IMR-90 (cell line): ENCODE measurements around the gene NKD1. TPM values are rescaled to one million over a fixed set of nuclear protein-coding genes. Genes with fewer than 3 reads are reported as not detected.

Source experiments
- ATAC-seq: fragments of 200-7000 bp; cut with Tn5 transposase; 2 replicates; pipeline ENCODE4 v1.9.1; 2020; ENCODE audit warnings: low read depth, mild to moderate bottlenecking, moderate library complexity
- BruUV-seq: library from RNA; stranded (reverse); fragments of 400-500 nt; replicated peaks from 2 replicates; lab custom pipeline; 2021; lab: Mats Ljungman, UMichigan
- CTCF ChIA-PET: fragments of 300-600 bp; formaldehyde crosslinking; extraction: SDS; loops from one replicate; lab custom pipeline; 2021; ENCODE audit warnings: antibody characterized with exemption; lab: Yijun Ruan, JAX
- POLR2A ChIA-PET: fragments of 300-600 bp; sonication (Branson Sonifier 250); formaldehyde crosslinking; loops from one replicate; lab custom pipeline; 2022; ENCODE audit warnings: antibody characterized with exemption; ENCODE audit not compliant: unreplicated experiment; lab: Charles Lee
- DNase-seq: peaks from one replicate; pipeline ENCODE4 v3.0.0; 2013
- H2AFZ ChIP-seq: replicated peaks from 2 replicates; pipeline ENCODE3; 2013; ENCODE audit warnings: low read length, mild to moderate bottlenecking; ENCODE audit not compliant: poor library complexity
- H2AK5ac ChIP-seq: 2 replicates; pipeline ENCODE4 v1.6.1; 2013; ENCODE audit warnings: low read depth, low read length, inconsistent platforms
- H2AK9ac ChIP-seq: replicated peaks from 2 replicates; pipeline ENCODE3; 2013; ENCODE audit warnings: mild to moderate bottlenecking, low read depth, low read length, moderate library complexity; ENCODE audit not compliant: poor library complexity
- H2BK120ac ChIP-seq: 2 replicates; pipeline ENCODE4 v1.6.1; 2013; ENCODE audit warnings: low read depth, low read length, inconsistent platforms
- H2BK15ac ChIP-seq: 3 replicates; pipeline ENCODE4 v1.6.1; 2013; ENCODE audit warnings: low read depth, low read length, inconsistent platforms
- H2BK20ac ChIP-seq: 2 replicates; pipeline ENCODE4 v1.6.1; 2013; ENCODE audit warnings: low read depth, mild to moderate bottlenecking, inconsistent platforms, low read length, moderate library complexity
- H2BK5ac ChIP-seq: 2 replicates; pipeline ENCODE4 v1.6.1; 2013; ENCODE audit warnings: mild to moderate bottlenecking, low read depth, low read length, inconsistent platforms; ENCODE audit not compliant: poor library complexity, severe bottlenecking
- H3K14ac ChIP-seq: replicated peaks from 2 replicates; pipeline ENCODE4 v1.6.1; 2013; ENCODE audit warnings: low read depth, low read length, inconsistent platforms
- H3K18ac ChIP-seq: 2 replicates; pipeline ENCODE4 v1.6.1; 2013; ENCODE audit warnings: low read depth, low read length, control low read depth
- H3K23ac ChIP-seq: 2 replicates; pipeline ENCODE4 v1.6.1; 2013; ENCODE audit warnings: low read depth, low read length, inconsistent platforms
- H3K27ac ChIP-seq: 2 replicates; pipeline ENCODE4 v1.5.1; 2013; ENCODE audit warnings: mild to moderate bottlenecking, control low read depth, low read length; ENCODE audit not compliant: insufficient read depth
- H3K27me3 ChIP-seq: 2 replicates; pipeline ENCODE4 v1.6.1; 2013; ENCODE audit warnings: low read length; ENCODE audit not compliant: control insufficient read depth, insufficient read depth
- H3K36me3 ChIP-seq: 2 replicates; pipeline ENCODE4 v1.6.1; 2013; ENCODE audit warnings: low read length, mixed read lengths; ENCODE audit not compliant: control insufficient read depth, insufficient read depth
- H3K4ac ChIP-seq: 2 replicates; pipeline ENCODE4 v1.6.1; 2013; ENCODE audit warnings: low read depth, low read length, inconsistent platforms
- H3K4me1 ChIP-seq: 2 replicates; pipeline ENCODE4 v1.6.1; 2013; ENCODE audit warnings: low read length, mixed read lengths; ENCODE audit not compliant: control insufficient read depth, insufficient read depth
- H3K4me2 ChIP-seq: 2 replicates; pipeline ENCODE4 v1.6.1; 2013; ENCODE audit warnings: low read depth, mild to moderate bottlenecking, control low read depth, low read length, moderate library complexity
- H3K4me3 ChIP-seq: 2 replicates; pipeline ENCODE4 v1.5.1; 2013; ENCODE audit warnings: low read depth, mild to moderate bottlenecking, control low read depth, low read length, moderate library complexity; ENCODE audit not compliant: insufficient read depth
- H3K56ac ChIP-seq: 2 replicates; pipeline ENCODE4 v1.6.1; 2013; ENCODE audit warnings: low read length, inconsistent platforms; ENCODE audit not compliant: insufficient read depth; ENCODE audit errors: extremely low read depth
- H3K79me1 ChIP-seq, 2 experiments: 2 replicates each; pipeline ENCODE4 v1.6.1; 2013; ENCODE audit warnings: low read length in 2 of 2, inconsistent platforms in 1 of 2, low read depth in 1 of 2
- H3K9ac ChIP-seq: 2 replicates; pipeline ENCODE4 v1.6.1; 2013; ENCODE audit warnings: low read depth, low read length, control low read depth
- H3K9me1 ChIP-seq: 2 replicates; pipeline ENCODE4 v1.6.1; 2013; ENCODE audit warnings: low read length, inconsistent platforms; ENCODE audit not compliant: insufficient read depth
- H3K9me3 ChIP-seq: 2 replicates; pipeline ENCODE4 v1.6.1; 2013; ENCODE audit warnings: low read length; ENCODE audit not compliant: control insufficient read depth, insufficient read depth
- H4K20me1 ChIP-seq: 2 replicates; pipeline ENCODE4 v1.6.1; 2013; ENCODE audit warnings: low read length, inconsistent platforms; ENCODE audit not compliant: insufficient read depth
- H4K5ac ChIP-seq: 2 replicates; pipeline ENCODE4 v1.6.1; 2013; ENCODE audit warnings: mild to moderate bottlenecking, low read depth, low read length, control low read depth
- H4K8ac ChIP-seq, 2 experiments: 2 replicates each; pipeline ENCODE4 v1.6.1; 2013; ENCODE audit warnings: low read depth in 2 of 2, low read length in 2 of 2, control low read depth in 1 of 2, inconsistent platforms in 1 of 2
- H4K91ac ChIP-seq: 2 replicates; pipeline ENCODE4 v1.6.1; 2013; ENCODE audit warnings: low read depth, low read length, inconsistent platforms; ENCODE audit not compliant: insufficient read depth
- MAFK ChIP-seq: IDR thresholded peaks from 2 replicates; pipeline ENCODE4 v1.6.1; 2012; ENCODE audit warnings: low read depth, low read length, improper control_type of control experiment
- MAZ ChIP-seq: IDR thresholded peaks from 2 replicates; pipeline ENCODE4 v1.6.1; 2012; ENCODE audit warnings: low read depth, mild to moderate bottlenecking, low read length, improper control_type of control experiment, moderate library complexity, borderline replicate concordance
- POLR2A ChIP-seq: IDR thresholded peaks from 2 replicates; pipeline ENCODE4 v1.6.1; 2012; ENCODE audit warnings: mild to moderate bottlenecking, low read depth, low read length
- RAD21 ChIP-seq: IDR thresholded peaks from 2 replicates; pipeline ENCODE4 v1.6.1; 2012; ENCODE audit warnings: low read length, improper control_type of control experiment
- WGBS, 2 experiments: methylation state at CpG; one replicate each; pipeline versions ENCODE4 v1.1.5 to v1.1.7; 2013; ENCODE audit warnings: missing lambda C conversion rate in 2 of 2; ENCODE audit not compliant: insufficient read length in 1 of 2; ENCODE audit errors: extremely low coverage in 2 of 2; 5-methylcytosine and 5-hydroxymethylcytosine counted together
- dilution Hi-C: fragments of 300-500 bp; cut with HindIII; formaldehyde crosslinking; loops from one replicate; pipeline ENCODE4 v1.14.3; 2018; ENCODE audit warnings: low sequenced_read_pairs; ENCODE audit not compliant: unreplicated experiment
- in situ Hi-C: fragments of 300-500 bp; cut with MboI; formaldehyde crosslinking; loops from 3 replicates; pipeline ENCODE4 v1.14.3; 2019; ENCODE audit warnings: low sequenced_read_pairs, inconsistent platforms, mixed read lengths
- intact Hi-C: fragments of 100-400 bp; cut with micrococcal nuclease; formaldehyde crosslinking; loops from 2 replicates; pipeline ENCODE4 v1.10.0; 2022
- polyA plus RNA-seq, 3 experiments: library from polyadenylated mRNA; depleted of rRNA; stranded (reverse); fragments of >200 nt; gene quantifications; 2 replicates each; pipeline ENCODE4 v1.2.3, GENCODE V29; 2012; ENCODE audit warnings: low replicate concordance in 1 of 3
- total RNA-seq: library from RNA; depleted of rRNA; stranded (reverse); fragments of >200 nt; gene quantifications from 2 replicates; pipeline ENCODE4 v1.2.3, GENCODE V29; 2012
- TF ChIP-seq, protein P1 (sequence below): conservative IDR thresholded peaks from 2 replicates; pipeline ENCODE4 v1.5.1; 2012; ENCODE audit warnings: mild to moderate bottlenecking, low read depth, low read length, improper control_type of control experiment

NKD1 gene
- total and polyA plus RNA-seq, 2 of the 4 experiments (the other 2 are of a cell fraction) = not detected

DNA sequence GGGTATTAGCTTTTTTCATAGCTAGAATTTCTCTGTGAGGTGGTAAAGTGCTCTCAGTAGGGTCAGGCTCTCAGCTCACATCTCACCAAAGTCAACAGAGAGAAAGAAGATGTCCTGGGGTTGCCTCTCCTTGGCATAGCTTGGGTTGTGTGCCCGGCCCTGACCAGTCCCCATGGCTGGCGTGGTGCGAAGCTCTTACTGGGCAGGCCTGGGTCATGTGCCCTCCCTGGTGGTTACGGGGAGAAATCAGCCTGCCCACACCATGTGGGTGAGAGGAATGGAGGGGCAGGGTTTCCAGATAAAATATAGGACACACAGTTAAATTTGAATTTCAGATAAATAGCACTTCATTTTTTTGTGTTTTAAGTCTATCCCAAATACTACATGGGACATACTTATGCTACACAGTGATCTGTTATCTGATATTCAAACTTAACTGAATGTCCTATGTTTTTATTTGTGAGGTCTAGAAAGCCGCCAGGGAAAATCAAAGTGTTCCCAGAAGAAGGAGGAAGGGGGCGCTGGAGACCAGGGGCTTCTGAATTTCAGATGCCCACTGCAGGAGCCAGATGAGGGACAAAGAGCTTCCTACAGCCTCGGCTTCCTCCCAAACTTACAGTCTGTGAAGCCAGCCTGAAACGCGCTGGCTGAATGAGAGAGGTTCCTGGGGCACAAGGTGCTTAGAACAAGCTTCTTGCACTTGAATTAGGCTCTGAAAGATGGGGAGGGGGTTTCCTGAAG, 45.4 kb downstream of the NKD1 start:
- no peaks in the 10 kb centered on the region for H3K9me1 ChIP-seq
- ATAC-seq (no peak), DNase-seq (no peak)
- H3K4me3 ChIP-seq = no peak overlapping the region
- H2BK15ac ChIP-seq = no peak overlapping the region
- H3K18ac ChIP-seq = no peak overlapping the region
- no peak overlapping the region for H3K9ac ChIP-seq
- H4K91ac ChIP-seq = no peak overlapping the region
- H3K14ac ChIP-seq = no peak overlapping the region
- in situ Hi-C loops (no loop called here), dilution Hi-C loops (no loop called here), intact Hi-C loops (loop anchor here (5.0 kb wide), 1 partner anchor 214 kb away; no protein-coding TSS in a partner anchor)
- no peak overlapping the region for H3K4me2 ChIP-seq
- no peak overlapping the region for H3K27ac ChIP-seq
- H2AK5ac ChIP-seq = no peak overlapping the region
- no TSS peak for BruUV-seq
- no peaks in the 10 kb centered on the region for H3K4me1 ChIP-seq
- H3K36me3 ChIP-seq = no peaks in the 10 kb centered on the region
- POLR2A ChIA-PET = no interaction called here
- H3K27me3 ChIP-seq = peaks cover 8% of the 10 kb centered on the region
- CTCF ChIA-PET = interaction anchor here (0.6 to 0.9 kb wide), 2 partner anchors 213 to 1192 kb away, joined by 3 to 4 read pairs; no protein-coding TSS in a partner anchor
- H3K4ac ChIP-seq = no peak overlapping the region
- no peak overlapping the region for H4K5ac ChIP-seq
- no peak for TF ChIP-seq MAZ
- TF ChIP-seq POLR2A = no peak
- TF ChIP-seq, protein P1, sequence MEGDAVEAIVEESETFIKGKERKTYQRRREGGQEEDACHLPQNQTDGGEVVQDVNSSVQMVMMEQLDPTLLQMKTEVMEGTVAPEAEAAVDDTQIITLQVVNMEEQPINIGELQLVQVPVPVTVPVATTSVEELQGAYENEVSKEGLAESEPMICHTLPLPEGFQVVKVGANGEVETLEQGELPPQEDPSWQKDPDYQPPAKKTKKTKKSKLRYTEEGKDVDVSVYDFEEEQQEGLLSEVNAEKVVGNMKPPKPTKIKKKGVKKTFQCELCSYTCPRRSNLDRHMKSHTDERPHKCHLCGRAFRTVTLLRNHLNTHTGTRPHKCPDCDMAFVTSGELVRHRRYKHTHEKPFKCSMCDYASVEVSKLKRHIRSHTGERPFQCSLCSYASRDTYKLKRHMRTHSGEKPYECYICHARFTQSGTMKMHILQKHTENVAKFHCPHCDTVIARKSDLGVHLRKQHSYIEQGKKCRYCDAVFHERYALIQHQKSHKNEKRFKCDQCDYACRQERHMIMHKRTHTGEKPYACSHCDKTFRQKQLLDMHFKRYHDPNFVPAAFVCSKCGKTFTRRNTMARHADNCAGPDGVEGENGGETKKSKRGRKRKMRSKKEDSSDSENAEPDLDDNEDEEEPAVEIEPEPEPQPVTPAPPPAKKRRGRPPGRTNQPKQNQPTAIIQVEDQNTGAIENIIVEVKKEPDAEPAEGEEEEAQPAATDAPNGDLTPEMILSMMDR = peak; percentile 23; the same call in 1 of the 2 replicates
- peak; percentile 32 for TF ChIP-seq RAD21
- no peak for TF ChIP-seq MAFK
- no peaks in the 10 kb centered on the region for H3K79me1 ChIP-seq
- no peak overlapping the region for H3K56ac ChIP-seq
- H3K9me3 ChIP-seq = no peaks in the 10 kb centered on the region
- H2AFZ ChIP-seq = no peak overlapping the region
- H4K8ac ChIP-seq = no peak overlapping the region
- WGBS, 2 experiments = no CpG with 5 or more reads among the region's 9 CpGs
- H2AK9ac ChIP-seq = no peak overlapping the region
- no peak overlapping the region for H2BK120ac ChIP-seq
- H2BK5ac ChIP-seq = no peak overlapping the region
- no peak overlapping the region for H3K23ac ChIP-seq
- H4K20me1 ChIP-seq = no peaks in the 10 kb centered on the region
- no peak overlapping the region for H2BK20ac ChIP-seq
